ENCODE data around the gene CCT4. TPM values are rescaled to one million over a fixed set of nuclear protein-coding genes. Genes with fewer than 3 reads are reported as not detected.

Gene CCT4
- total and polyA plus RNA-seq, 2 donors (not counting 1 experiment from before 2014, with no cell fraction given), result 136 to 187 TPM

DNA sequence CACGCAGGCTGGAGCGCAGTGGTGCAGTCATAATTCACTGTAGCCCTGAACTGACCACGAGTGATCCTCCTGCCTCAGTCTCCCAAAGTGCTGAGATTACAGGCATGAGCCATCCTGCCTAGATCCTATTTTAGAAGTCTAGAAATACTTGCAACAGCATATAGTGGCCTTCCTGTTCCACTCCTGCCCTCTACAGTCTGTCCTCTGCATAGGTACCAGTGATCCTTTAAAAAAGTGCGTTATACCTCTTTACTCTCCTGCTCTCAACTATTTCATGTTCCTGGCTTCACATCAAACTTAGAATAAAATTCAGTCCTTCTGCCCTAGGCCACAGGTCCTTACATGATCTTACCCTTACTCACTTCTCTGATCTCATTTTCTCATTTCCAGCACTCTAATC lies 23.1 kb upstream of the CCT4 start:
- Histone ChIP-seq H3K4me3 (replicated peaks in 1 of 4; ENCODE audit: control extremely low read depth in 1 of 4, insufficient read depth in 1 of 4, low read depth in 3 of 4, low read length in 4 of 4) (no peak overlapping the region), H3K9me3 (ENCODE audit: control insufficient read depth, insufficient read depth, low read depth, low read length) (no peaks in the 10 kb centered on the region), H3K36me3 (ENCODE audit: control insufficient read depth, insufficient read depth, low read length) (no peaks in the 10 kb centered on the region), H3K27ac (ENCODE audit: insufficient read depth, low read length) (no peak overlapping the region), H3K79me2 (ENCODE audit: control insufficient read depth, insufficient read depth, low read length) (no peaks in the 10 kb centered on the region), H2AFZ (ENCODE audit: low read length) (no peak overlapping the region), H3K9ac (ENCODE audit: insufficient read depth, low read length) (no peak overlapping the region), H3K4me2 (ENCODE audit: extremely low read depth, insufficient read depth, low read length) (no peak overlapping the region), H4K20me1 (ENCODE audit: control insufficient read depth, extremely low read depth, insufficient read depth, low read length) (no peaks in the 10 kb centered on the region), H3K4me1 (ENCODE audit: control insufficient read depth, extremely low read depth, insufficient read depth, low read length) (no peaks in the 10 kb centered on the region), H3K27me3 (ENCODE audit: control insufficient read depth, insufficient read depth, low read length) (no peaks in the 10 kb centered on the region)
- TF ChIP-seq, protein P1, sequence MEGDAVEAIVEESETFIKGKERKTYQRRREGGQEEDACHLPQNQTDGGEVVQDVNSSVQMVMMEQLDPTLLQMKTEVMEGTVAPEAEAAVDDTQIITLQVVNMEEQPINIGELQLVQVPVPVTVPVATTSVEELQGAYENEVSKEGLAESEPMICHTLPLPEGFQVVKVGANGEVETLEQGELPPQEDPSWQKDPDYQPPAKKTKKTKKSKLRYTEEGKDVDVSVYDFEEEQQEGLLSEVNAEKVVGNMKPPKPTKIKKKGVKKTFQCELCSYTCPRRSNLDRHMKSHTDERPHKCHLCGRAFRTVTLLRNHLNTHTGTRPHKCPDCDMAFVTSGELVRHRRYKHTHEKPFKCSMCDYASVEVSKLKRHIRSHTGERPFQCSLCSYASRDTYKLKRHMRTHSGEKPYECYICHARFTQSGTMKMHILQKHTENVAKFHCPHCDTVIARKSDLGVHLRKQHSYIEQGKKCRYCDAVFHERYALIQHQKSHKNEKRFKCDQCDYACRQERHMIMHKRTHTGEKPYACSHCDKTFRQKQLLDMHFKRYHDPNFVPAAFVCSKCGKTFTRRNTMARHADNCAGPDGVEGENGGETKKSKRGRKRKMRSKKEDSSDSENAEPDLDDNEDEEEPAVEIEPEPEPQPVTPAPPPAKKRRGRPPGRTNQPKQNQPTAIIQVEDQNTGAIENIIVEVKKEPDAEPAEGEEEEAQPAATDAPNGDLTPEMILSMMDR (conservative IDR thresholded peaks at IDR 0.05 in 1 of 2, IDR thresholded peaks at IDR 0.05 in 1 of 2; ENCODE audit: low read depth in 1 of 2, low read length in 2 of 2), result peak in 1 of 2 donors; percentile 12
- TF ChIP-seq EZH2 (IDR thresholded peaks at IDR 0.05; ENCODE audit: low read length, missing control alignments), result no peak
- no peak for DNase-seq (ENCODE audit: low read depth in 2 of 2)

DNA sequence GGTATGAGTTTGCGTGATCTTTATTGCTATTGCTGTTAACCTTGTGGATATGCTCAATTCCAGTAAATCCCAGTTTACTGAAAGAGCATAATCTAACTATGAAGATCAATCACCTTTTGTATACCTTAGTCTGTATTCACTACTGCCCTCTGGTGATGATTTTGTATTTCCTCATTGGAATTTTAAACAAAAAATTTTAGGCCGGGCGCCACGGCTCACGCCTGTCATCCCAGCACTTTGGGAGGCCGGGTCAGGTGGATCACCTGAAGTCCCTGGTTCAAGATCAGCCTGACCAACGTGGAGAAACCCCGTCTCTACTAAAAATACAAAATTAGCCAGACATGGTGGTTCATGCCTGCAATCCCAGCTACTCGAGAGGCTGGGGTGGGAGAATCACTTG lies 22.1 kb upstream of the CCT4 start:
- no peak for TF ChIP-seq EZH2 (IDR thresholded peaks at IDR 0.05; ENCODE audit: low read length, missing control alignments)
- TF ChIP-seq, protein P1 (conservative IDR thresholded peaks at IDR 0.05 in 1 of 2, IDR thresholded peaks at IDR 0.05 in 1 of 2; ENCODE audit: low read depth in 1 of 2, low read length in 2 of 2), result peak in 1 of 2 donors; percentile 29
- Histone ChIP-seq H3K4me2 (ENCODE audit: extremely low read depth, insufficient read depth, low read length) (no peak overlapping the region), H3K79me2 (ENCODE audit: control insufficient read depth, insufficient read depth, low read length) (peaks cover 4% of the 10 kb centered on the region), H3K9me3 (ENCODE audit: control insufficient read depth, insufficient read depth, low read depth, low read length) (no peaks in the 10 kb centered on the region), H3K36me3 (ENCODE audit: control insufficient read depth, insufficient read depth, low read length) (no peaks in the 10 kb centered on the region), H3K27ac (ENCODE audit: insufficient read depth, low read length) (no peak overlapping the region), H3K27me3 (ENCODE audit: control insufficient read depth, insufficient read depth, low read length) (no peaks in the 10 kb centered on the region), H2AFZ (ENCODE audit: low read length) (no peak overlapping the region), H3K4me3 (replicated peaks in 1 of 4; ENCODE audit: control extremely low read depth in 1 of 4, insufficient read depth in 1 of 4, low read depth in 3 of 4, low read length in 4 of 4) (no peak overlapping the region), H4K20me1 (ENCODE audit: control insufficient read depth, extremely low read depth, insufficient read depth, low read length) (no peaks in the 10 kb centered on the region), H3K9ac (ENCODE audit: insufficient read depth, low read length) (no peak overlapping the region), H3K4me1 (ENCODE audit: control insufficient read depth, extremely low read depth, insufficient read depth, low read length) (no peaks in the 10 kb centered on the region)
- peak in 1 of 2 donors; percentile 14 for DNase-seq (ENCODE audit: low read depth in 2 of 2)

DNA sequence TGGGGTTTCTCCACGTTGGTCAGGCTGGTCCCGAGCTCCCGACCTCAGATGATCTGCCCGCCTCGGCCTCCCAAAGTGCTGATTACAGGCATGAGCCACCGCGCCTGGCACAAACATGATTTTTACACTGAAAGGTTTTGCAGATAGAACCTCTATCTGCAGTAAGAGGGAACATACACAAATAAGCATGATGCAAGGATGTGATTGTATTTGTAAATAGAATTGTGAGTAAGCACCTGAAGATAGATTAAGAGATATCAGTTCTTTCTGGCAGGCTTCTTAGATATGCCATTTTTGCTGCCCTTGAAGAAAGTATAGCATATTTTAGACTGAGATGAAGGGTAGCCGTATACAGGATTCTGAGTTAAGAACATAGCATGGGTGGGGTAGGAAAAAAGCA lies 20.7 kb upstream of the CCT4 start:
- Histone ChIP-seq H3K4me2 (ENCODE audit: extremely low read depth, insufficient read depth, low read length) (no peak overlapping the region), H3K27me3 (ENCODE audit: control insufficient read depth, insufficient read depth, low read length) (no peaks in the 10 kb centered on the region), H4K20me1 (ENCODE audit: control insufficient read depth, extremely low read depth, insufficient read depth, low read length) (no peaks in the 10 kb centered on the region), H2AFZ (ENCODE audit: low read length) (no peak overlapping the region), H3K27ac (ENCODE audit: insufficient read depth, low read length) (no peak overlapping the region), H3K79me2 (ENCODE audit: control insufficient read depth, insufficient read depth, low read length) (peaks cover 4% of the 10 kb centered on the region), H3K9ac (ENCODE audit: insufficient read depth, low read length) (no peak overlapping the region), H3K36me3 (ENCODE audit: control insufficient read depth, insufficient read depth, low read length) (no peaks in the 10 kb centered on the region), H3K9me3 (ENCODE audit: control insufficient read depth, insufficient read depth, low read depth, low read length) (no peaks in the 10 kb centered on the region), H3K4me3 (replicated peaks in 1 of 4; ENCODE audit: control extremely low read depth in 1 of 4, insufficient read depth in 1 of 4, low read depth in 3 of 4, low read length in 4 of 4) (no peak overlapping the region), H3K4me1 (ENCODE audit: control insufficient read depth, extremely low read depth, insufficient read depth, low read length) (no peaks in the 10 kb centered on the region)
- TF ChIP-seq, protein P1 (conservative IDR thresholded peaks at IDR 0.05 in 1 of 2, IDR thresholded peaks at IDR 0.05 in 1 of 2; ENCODE audit: low read depth in 1 of 2, low read length in 2 of 2), result no peak
- no peak for TF ChIP-seq EZH2 (IDR thresholded peaks at IDR 0.05; ENCODE audit: low read length, missing control alignments)
- no peak for DNase-seq (ENCODE audit: low read depth in 2 of 2)

Data from fibroblast of lung (primary cell).